ENCODE data around the gene PCDH15.

PCDH15 gene

GRCh38 chr10:54148508-54148907 lies 652.5 kb downstream of the PCDH15 start:
- no peaks in the 10 kb centered on the region for H4K20me1 ChIP-seq (ENCODE audit: low read depth, low read length)
- no peak for TF ChIP-seq CTCF (IDR thresholded peaks at IDR 0.05; ENCODE audit: insufficient read depth, low read length, poor library complexity, severe bottlenecking)
- no peak for TF ChIP-seq EZH2phosphoT487 (conservative IDR thresholded peaks at IDR 0.05; ENCODE audit: low read length)
- H3K36me3 ChIP-seq (ENCODE audit: low read length), result no peaks in the 10 kb centered on the region
- H3K9me3 ChIP-seq (ENCODE audit: insufficient read depth, low read length), result no peaks in the 10 kb centered on the region
- no peaks in the 10 kb centered on the region for H3K79me2 ChIP-seq (ENCODE audit: insufficient read depth, low read length)
- H2AFZ ChIP-seq (ENCODE audit: low read depth, low read length, severe bottlenecking), result no peak overlapping the region
- H3K27ac ChIP-seq (ENCODE audit: low read depth, low read length), result no peak overlapping the region
- H3K4me3 ChIP-seq (ENCODE audit: insufficient read depth, low read length, poor library complexity, severe bottlenecking), result no peak overlapping the region
- no peak overlapping the region for H3K4me2 ChIP-seq (ENCODE audit: low read depth, low read length, poor library complexity, severe bottlenecking)
- no peaks in the 10 kb centered on the region for H3F3A ChIP-seq (ENCODE audit: insufficient read depth)
- no peaks in the 10 kb centered on the region for H3K27me3 ChIP-seq (ENCODE audit: low read length)
- no peaks in the 10 kb centered on the region for H3K9me2 ChIP-seq (replicated peaks; ENCODE audit: insufficient read depth, low read length)
- H3K9ac ChIP-seq (ENCODE audit: low read length), result no peak overlapping the region

- Histone ChIP-seq H3F3A (ENCODE audit: insufficient read depth) (no peaks in the 10 kb centered on the region), H3K4me3 (ENCODE audit: insufficient read depth, low read length, poor library complexity, severe bottlenecking) (no peak overlapping the region), H3K79me2 (ENCODE audit: insufficient read depth, low read length) (no peaks in the 10 kb centered on the region), H3K36me3 (ENCODE audit: low read length) (no peaks in the 10 kb centered on the region), H2AFZ (ENCODE audit: low read depth, low read length, severe bottlenecking) (no peak overlapping the region), H3K27me3 (ENCODE audit: low read length) (no peaks in the 10 kb centered on the region), H4K20me1 (ENCODE audit: low read depth, low read length) (no peaks in the 10 kb centered on the region), H3K27ac (ENCODE audit: low read depth, low read length) (no peak overlapping the region), H3K9me2 (replicated peaks; ENCODE audit: insufficient read depth, low read length) (no peaks in the 10 kb centered on the region), H3K9me3 (ENCODE audit: insufficient read depth, low read length) (peaks cover 3% of the 10 kb centered on the region; the same call in 1 of the 2 replicates), H3K4me2 (ENCODE audit: low read depth, low read length, poor library complexity, severe bottlenecking) (no peak overlapping the region), H3K9ac (ENCODE audit: low read length) (no peak overlapping the region)
- TF ChIP-seq CTCF (IDR thresholded peaks at IDR 0.05; ENCODE audit: insufficient read depth, low read length, poor library complexity, severe bottlenecking) (no peak), EZH2phosphoT487 (conservative IDR thresholded peaks at IDR 0.05; ENCODE audit: low read length) (no peak)
Measured at GRCh38 chr10:54139819-54140428, 661.1 kb downstream of the PCDH15 start.

- H3K9me2 ChIP-seq (replicated peaks; ENCODE audit: insufficient read depth, low read length), result no peaks in the 10 kb centered on the region
- H3K27ac ChIP-seq (ENCODE audit: low read depth, low read length), result no peak overlapping the region
- H3K4me2 ChIP-seq (ENCODE audit: low read depth, low read length, poor library complexity, severe bottlenecking), result no peak overlapping the region
- H3K27me3 ChIP-seq (ENCODE audit: low read length), result no peaks in the 10 kb centered on the region
- H4K20me1 ChIP-seq (ENCODE audit: low read depth, low read length), result no peaks in the 10 kb centered on the region
- H3K9me3 ChIP-seq (ENCODE audit: insufficient read depth, low read length), result peaks cover 3% of the 10 kb centered on the region; the same call in 1 of the 2 replicates
- no peak overlapping the region for H2AFZ ChIP-seq (ENCODE audit: low read depth, low read length, severe bottlenecking)
- H3K79me2 ChIP-seq (ENCODE audit: insufficient read depth, low read length), result no peaks in the 10 kb centered on the region
- no peaks in the 10 kb centered on the region for H3F3A ChIP-seq (ENCODE audit: insufficient read depth)
- H3K36me3 ChIP-seq (ENCODE audit: low read length), result no peaks in the 10 kb centered on the region
- no peak overlapping the region for H3K4me3 ChIP-seq (ENCODE audit: insufficient read depth, low read length, poor library complexity, severe bottlenecking)
- no peak overlapping the region for H3K9ac ChIP-seq (ENCODE audit: low read length)
- TF ChIP-seq EZH2phosphoT487 (conservative IDR thresholded peaks at IDR 0.05; ENCODE audit: low read length), result no peak
- TF ChIP-seq CTCF (IDR thresholded peaks at IDR 0.05; ENCODE audit: insufficient read depth, low read length, poor library complexity, severe bottlenecking), result no peak
Measured at GRCh38 chr10:54137396-54137795, 663.6 kb downstream of the PCDH15 start.
